ENCODE measurements around the gene SET. TPM values are rescaled to one million over a fixed set of nuclear protein-coding genes. Genes with fewer than 3 reads are reported as not detected.

The SET gene
- total and polyA plus RNA-seq, 2 experiments from 2014 or later: 949 to 1,261 TPM

- TF ChIP-seq, protein P1, sequence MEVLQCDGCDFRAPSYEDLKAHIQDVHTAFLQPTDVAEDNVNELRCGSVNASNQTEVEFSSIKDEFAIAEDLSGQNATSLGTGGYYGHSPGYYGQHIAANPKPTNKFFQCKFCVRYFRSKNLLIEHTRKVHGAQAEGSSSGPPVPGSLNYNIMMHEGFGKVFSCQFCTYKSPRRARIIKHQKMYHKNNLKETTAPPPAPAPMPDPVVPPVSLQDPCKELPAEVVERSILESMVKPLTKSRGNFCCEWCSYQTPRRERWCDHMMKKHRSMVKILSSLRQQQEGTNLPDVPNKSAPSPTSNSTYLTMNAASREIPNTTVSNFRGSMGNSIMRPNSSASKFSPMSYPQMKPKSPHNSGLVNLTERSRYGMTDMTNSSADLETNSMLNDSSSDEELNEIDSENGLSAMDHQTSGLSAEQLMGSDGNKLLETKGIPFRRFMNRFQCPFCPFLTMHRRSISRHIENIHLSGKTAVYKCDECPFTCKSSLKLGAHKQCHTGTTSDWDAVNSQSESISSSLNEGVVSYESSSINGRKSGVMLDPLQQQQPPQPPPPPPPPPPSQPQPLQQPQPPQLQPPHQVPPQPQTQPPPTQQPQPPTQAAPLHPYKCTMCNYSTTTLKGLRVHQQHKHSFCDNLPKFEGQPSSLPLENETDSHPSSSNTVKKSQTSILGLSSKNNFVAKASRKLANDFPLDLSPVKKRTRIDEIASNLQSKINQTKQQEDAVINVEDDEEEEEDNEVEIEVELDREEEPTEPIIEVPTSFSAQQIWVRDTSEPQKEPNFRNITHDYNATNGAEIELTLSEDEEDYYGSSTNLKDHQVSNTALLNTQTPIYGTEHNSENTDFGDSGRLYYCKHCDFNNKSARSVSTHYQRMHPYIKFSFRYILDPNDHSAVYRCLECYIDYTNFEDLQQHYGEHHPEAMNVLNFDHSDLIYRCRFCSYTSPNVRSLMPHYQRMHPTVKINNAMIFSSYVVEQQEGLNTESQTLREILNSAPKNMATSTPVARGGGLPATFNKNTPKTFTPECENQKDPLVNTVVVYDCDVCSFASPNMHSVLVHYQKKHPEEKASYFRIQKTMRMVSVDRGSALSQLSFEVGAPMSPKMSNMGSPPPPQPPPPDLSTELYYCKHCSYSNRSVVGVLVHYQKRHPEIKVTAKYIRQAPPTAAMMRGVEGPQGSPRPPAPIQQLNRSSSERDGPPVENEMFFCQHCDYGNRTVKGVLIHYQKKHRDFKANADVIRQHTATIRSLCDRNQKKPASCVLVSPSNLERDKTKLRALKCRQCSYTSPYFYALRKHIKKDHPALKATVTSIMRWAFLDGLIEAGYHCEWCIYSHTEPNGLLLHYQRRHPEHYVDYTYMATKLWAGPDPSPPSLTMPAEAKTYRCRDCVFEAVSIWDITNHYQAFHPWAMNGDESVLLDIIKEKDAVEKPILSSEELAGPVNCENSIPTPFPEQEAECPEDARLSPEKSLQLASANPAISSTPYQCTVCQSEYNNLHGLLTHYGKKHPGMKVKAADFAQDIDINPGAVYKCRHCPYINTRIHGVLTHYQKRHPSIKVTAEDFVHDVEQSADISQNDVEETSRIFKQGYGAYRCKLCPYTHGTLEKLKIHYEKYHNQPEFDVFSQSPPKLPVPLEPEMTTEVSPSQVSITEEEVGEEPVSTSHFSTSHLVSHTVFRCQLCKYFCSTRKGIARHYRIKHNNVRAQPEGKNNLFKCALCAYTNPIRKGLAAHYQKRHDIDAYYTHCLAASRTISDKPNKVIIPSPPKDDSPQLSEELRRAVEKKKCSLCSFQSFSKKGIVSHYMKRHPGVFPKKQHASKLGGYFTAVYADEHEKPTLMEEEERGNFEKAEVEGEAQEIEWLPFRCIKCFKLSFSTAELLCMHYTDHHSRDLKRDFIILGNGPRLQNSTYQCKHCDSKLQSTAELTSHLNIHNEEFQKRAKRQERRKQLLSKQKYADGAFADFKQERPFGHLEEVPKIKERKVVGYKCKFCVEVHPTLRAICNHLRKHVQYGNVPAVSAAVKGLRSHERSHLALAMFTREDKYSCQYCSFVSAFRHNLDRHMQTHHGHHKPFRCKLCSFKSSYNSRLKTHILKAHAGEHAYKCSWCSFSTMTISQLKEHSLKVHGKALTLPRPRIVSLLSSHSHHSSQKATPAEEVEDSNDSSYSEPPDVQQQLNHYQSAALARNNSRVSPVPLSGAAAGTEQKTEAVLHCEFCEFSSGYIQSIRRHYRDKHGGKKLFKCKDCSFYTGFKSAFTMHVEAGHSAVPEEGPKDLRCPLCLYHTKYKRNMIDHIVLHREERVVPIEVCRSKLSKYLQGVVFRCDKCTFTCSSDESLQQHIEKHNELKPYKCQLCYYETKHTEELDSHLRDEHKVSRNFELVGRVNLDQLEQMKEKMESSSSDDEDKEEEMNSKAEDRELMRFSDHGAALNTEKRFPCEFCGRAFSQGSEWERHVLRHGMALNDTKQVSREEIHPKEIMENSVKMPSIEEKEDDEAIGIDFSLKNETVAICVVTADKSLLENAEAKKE (CRISPR knock-in tag; IDR thresholded peaks at IDR 0.05): no peak
- no peak for TF ChIP-seq JUNB (IDR thresholded peaks at IDR 0.05; ENCODE audit: unreplicated experiment)
These were observed 18.4 kb downstream of the SET start (continued) for GRCh38 chr9:128707446-128707845.

- Mint-ChIP-seq H3K27me3 (ENCODE audit: insufficient read depth, low read depth, poor library complexity) (peaks cover 9% of the 10 kb centered on the region), H3K36me3 (ENCODE audit: low read depth) (peaks cover 8% of the 10 kb centered on the region), H3K27ac (no peak overlapping the region), H3K9me3 (no peaks in the 10 kb centered on the region), H3K4me1 (no peaks in the 10 kb centered on the region; the same call in 2 of the 3 replicates), H3K4me3 (no peak overlapping the region)
- Histone ChIP-seq H3K4me1 (ENCODE audit: insufficient read depth) (no peaks in the 10 kb centered on the region), H3F3A (replicated peaks; ENCODE audit: low read depth) (no peaks in the 10 kb centered on the region), H3K4me2 (no peak overlapping the region), H3K79me2 (replicated peaks; ENCODE audit: insufficient read depth) (no peaks in the 10 kb centered on the region), H4K20me1 (replicated peaks; ENCODE audit: insufficient read depth) (no peaks in the 10 kb centered on the region), H3K4me3 (no peak overlapping the region), H3K27me3 (ENCODE audit: insufficient read depth) (no peaks in the 10 kb centered on the region), H2AFZ (no peak overlapping the region), H3K27ac (ENCODE audit: low read depth) (no peak overlapping the region), H3K9me2 (ENCODE audit: insufficient read depth) (no peaks in the 10 kb centered on the region), H3K36me3 (ENCODE audit: insufficient read depth) (no peaks in the 10 kb centered on the region)
- DNase-seq (ENCODE audit: low spot score) (no peak), ATAC-seq (0 out of 3 replicates have a peak, but pooled peaks have one; percentile 20)
- peak in 1 of 2 experiments; percentile 31; a peak in 2 of 4 replicates for TF ChIP-seq CTCF (conservative IDR thresholded peaks at IDR 0.05; ENCODE audit: low read depth in 2 of 2)
- no peak for TF ChIP-seq STAT1 (IDR thresholded peaks at IDR 0.05; ENCODE audit: unreplicated experiment)
- TF ChIP-seq ZNF331 (CRISPR knock-in tag; IDR thresholded peaks at IDR 0.05; ENCODE audit: low read depth): no peak
- no peak for TF ChIP-seq ETS1 (IDR thresholded peaks at IDR 0.05)
- no peak for TF ChIP-seq CREB1 (CRISPR knock-in tag; IDR thresholded peaks at IDR 0.05; ENCODE audit: low read depth)
These were observed 23.7 kb downstream of the SET start for GRCh38 chr9:128712451-128713410.

Measured in GM23338 (cell line).